HG03280 (cell line): ENCODE data around the gene WNK2.

Experiments
- ATAC-seq: cut with Tn5 transposase; IDR thresholded peaks from one replicate; pipeline ENCODE4 v1.9.1; 2021; ENCODE audit warnings: mild to moderate bottlenecking, moderate library complexity; ENCODE audit not compliant: unreplicated experiment

WNK2 gene

DNA sequence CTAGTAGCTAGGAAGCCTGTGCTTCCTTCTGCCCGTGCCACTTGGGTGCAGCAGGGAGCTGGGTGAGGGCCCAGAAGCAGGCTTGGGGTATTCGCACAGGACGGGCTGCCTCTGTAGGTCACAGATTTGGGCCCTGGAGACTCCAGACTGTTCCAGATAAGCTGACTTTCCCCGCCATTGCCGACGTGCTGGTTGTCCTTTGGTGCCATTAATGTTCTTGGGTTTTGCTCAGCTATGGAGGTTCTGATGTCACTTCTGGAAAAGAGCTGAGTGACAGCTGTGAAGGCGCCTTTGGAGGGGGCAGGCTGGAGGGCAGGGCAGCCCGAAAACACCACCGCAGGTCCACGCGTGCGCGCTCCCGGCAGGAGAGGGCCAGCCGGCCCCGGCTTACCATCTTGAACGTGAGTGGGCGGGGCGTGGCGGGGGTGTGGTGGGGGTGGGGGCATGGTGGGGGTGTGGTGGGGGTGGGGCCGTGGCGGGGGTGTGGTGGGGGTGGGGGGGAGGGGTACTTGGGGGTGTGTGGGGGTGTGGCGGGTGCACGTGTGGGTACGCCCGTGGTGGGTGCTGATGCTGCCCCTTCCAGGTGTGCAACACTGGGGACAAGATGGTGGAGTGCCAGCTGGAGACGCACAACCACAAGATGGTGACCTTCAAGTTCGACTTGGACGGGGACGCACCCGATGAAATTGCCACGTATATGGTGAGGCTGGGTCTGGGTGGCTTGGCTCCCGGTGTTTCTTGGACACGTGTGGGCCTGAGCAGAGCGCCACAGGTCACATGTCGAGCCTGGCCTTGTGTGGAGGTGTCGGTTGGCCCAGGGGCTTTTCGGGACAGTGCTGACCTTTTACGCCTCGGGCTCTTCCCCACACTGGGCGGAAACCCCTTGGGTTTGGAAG is 79.6 kb downstream of the WNK2 start:
- no peak for ATAC-seq

DNA sequence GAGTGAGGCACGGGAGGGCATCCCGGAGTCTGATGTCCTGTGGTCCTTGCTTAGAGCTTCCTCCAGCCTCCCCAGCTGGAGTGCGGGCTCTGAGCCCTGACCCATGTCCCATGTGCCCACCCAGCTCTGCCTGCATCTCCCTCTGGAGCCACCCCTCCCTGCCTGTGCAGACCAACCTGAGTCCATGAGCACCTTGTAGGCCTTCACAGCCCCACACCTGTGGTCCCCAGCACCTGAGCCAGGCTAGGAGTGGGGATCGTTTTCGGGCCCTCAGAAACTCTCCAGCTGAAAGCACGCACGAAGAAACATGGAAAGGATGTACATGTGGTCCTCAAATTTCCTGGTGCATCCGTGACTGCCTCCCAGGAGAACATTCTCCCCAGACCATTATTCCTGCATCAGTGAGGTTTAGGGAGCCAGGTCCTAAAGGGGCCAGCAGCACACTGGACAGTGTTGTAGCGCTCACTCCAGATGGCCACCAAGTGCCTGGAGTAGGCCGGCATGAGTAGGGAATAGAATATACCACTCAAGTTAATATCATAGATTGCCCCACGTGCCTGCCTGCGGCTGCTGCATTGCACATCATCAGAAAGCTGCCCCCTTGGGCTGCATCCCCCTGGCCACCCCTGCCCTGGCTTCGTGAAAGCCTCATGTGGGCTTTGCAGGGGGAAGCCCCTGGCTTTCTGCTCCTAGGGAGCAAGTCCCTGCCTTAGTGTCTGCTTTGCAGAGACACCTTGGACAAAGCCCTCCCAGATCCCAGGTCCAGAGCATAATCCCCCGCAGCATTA is 80.6 kb downstream of the WNK2 start:
- no peak for ATAC-seq

DNA sequence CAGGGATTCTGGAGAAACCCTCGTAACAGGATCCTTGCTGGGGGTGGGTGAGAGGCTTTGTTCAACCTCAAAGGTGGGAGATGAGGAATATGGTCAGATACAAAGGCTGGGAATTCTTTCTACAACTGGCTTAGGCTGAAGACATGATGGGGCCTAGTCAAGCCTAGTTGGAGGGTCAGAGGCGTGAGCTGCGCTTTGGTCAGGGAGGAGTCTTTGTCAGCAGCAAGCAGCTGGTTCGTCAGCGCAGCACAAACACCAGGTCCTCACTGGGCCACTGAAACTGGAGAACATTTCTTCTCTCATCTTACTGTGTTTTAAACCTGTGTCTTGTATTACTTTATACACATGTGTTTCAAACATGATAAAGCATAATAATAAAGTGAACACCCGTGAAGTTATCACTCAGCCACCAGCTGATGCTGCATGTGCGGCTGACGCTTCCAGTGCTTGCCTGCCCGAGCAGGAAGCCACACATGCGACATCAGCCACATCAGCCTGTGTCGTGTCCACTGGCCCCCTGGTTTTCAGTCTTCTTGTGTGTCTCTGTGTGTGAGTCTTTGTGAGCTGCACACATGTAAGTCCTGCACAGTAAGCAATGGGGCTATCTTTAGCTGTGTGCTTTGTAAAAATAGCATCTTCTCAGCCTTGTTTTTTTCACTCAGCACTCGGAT is 81.5 kb downstream of the WNK2 start:
- ATAC-seq = no peak

DNA sequence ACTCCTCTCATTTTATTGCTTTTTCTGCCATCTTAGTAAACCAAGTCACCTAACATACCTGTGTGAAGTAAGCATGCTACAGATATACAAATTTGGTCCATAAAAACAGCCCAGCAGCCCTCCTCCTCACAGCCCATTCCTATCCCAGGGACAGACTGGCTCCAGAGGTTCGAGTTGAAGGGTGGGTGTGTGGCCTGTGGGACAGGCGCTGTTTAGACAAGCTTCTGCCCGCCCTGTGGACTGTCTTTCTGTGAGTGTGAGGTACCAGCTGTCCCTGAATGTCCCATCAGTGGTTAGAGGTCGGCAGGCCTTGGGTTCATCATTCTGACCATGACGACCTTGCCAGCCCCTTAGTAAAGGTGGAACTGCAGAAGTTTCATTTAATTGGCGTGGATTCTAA is 82.0 kb downstream of the WNK2 start:
- no peak for ATAC-seq

DNA sequence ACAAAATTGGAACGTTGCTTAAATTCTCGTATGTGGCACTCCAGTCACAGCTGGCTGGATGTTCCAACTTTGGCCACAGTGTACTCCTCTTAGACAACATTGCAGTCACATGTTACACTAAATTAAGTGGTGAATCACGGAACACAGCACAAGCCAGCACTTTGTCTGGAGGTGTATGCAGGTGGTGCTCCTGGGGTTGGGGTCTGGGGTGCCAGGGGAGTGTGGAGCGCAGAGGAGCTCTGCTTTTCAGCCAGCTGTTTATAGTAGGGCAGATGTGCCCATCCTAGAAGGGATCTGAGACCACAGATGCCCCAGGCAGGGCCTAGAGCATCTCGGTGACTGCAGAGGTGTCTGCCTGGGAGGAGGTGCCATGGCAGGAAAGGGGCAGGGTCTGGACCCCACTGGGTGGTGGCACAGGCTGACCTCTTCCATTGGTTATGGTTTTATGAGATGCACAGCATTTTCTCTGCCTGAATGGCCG is 82.6 kb downstream of the WNK2 start:
- no peak for ATAC-seq

DNA sequence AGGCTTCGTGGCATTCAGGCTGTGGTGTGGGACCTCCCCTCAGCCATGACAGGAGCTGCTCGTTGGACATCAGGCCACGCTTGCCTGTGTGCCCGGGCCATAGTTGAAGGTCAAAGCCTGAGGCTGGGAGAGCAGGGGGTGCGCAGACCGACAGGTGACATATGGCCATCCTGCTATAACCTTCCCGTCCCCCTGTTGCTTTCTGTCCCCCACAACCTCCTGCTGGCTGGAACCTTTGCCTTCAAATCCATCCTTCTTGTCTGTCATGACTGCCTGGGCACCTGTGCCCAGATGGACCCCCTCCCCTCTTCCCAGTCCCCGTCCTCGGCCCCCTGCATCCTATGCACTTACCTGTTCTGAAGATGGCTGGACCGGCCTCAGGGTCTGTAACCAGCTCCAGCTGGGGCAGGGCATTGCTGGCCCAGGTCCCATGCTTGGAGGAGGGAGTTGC is 83.2 kb downstream of the WNK2 start:
- no peak for ATAC-seq

DNA sequence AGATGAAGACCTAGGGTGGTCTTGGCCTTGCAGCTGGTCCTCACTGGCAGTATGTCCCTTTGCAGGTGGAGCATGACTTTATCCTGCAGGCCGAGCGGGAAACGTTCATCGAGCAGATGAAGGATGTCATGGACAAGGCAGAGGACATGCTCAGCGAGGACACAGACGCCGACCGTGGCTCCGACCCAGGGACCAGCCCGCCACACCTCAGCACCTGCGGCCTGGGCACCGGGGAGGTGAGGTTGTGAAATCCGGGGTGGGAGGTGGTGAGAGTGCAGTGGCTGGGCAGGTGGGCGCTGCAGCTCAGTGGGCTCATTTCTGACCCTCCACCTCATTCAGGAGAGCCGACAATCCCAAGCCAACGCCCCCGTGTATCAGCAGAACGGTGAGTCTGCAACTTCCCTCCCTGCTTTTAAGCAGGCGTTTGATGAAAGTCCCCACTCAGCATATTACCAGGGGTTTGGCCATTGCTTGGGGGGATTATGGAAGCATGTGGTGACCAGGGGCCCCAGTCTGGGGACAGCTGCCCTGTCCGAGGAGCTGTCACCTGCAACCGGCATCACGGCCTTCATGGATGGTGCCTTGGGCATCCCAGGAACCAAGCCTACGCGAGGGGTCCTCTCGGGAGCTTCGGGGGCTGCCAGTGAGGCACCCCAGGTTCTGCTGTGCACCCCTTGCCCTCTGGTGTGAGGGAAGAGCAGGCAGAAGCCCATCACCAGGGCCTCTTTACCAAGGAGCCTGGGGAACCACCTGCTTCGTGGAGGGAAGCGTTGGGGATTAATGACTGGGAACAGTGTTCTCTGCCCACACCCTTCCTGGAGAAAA is 84.0 kb downstream of the WNK2 start:
- ATAC-seq = no peak

DNA sequence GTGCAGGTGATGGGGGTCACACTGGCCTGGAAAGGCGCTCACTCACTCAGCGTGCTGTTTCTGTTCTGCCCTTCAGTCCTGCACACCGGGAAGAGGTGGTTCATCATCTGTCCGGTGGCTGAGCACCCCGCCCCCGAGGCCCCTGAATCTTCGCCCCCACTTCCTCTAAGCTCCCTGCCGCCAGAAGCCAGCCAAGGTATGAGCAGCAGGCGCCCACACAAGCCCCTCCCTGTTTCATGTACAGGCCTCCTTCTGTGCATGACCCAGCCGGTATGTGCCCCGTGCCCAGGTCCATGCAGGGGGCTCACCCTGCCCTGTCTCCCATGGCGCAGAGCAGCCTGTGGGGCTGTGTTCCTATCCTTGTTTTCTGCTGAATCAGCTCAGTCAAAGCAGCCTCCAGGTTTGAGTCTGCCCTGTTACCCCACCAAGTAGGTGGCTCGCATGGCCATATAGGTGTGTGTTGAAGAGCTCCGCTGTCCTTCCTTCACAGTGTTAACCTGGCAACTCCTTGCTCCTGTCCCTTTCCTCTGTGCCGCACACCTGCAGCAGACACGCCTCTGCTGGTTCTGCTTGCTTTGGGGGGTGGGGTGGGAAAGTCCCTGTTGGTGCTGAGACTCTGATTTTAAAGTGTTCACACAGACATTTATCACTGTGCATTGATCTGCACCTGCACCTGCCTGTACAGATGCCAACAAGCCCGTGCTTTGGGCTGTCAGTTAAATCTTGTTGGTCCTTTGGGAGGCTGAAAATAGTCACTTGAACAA is 84.8 kb downstream of the WNK2 start:
- no peak for ATAC-seq

DNA sequence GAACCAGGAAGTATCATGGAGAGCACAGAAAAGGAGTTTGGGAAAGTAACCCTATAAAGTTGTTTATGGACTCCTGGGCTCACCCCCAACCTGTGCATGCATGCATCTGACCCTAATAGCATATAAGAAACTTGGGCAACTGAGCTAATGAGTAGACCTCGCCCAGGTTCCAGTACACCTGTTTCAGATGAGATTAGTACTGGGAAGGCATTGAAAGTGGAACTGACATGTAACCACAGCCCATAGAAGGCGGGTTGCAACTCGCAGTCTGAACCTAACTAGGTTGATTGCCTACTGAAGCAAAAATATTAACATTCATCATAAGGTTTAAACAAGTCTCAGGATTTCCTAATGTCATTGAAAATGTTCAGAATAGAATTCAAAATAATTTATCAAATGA is 87.0 kb downstream of the WNK2 start:
- ATAC-seq = no peak

DNA sequence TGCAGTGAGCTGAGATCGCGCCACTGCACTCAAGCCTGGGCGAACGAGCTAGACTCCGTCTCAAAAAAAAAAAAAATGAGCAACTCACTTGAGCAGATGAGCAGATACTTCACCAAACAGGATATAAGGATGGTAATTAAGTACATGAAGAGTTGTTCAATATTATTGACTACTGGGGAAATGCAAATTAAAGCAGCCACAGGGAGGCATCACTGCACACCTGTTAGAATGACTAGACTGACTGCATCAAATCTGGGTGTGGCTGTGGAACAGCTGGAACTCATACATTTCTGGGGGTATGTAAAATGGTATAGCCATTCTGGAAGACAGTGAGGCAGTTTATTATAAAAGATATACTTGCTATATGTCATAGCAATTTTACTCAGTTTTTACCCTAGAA is 93.0 kb downstream of the WNK2 start:
- no peak for ATAC-seq

DNA sequence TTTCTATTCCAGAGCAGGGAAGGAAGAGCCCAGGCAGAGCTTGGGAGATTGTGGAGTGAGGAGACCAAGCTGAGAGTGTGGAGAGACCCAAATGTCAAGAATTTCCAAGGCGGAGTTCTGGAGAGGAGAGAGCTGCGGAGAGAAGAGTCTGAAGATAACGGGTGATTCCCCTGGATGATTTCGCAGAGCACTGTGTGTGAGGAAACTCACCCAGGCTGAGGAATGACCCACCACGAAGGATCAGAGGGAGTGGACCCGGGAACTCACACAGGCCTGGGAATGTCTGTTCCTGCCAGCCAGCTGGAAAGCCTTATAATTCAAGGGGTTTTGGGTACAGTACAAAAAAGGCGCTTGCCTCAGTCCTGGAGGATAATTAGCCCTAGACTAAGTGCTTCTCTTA is 94.2 kb downstream of the WNK2 start:
- ATAC-seq = no peak

DNA sequence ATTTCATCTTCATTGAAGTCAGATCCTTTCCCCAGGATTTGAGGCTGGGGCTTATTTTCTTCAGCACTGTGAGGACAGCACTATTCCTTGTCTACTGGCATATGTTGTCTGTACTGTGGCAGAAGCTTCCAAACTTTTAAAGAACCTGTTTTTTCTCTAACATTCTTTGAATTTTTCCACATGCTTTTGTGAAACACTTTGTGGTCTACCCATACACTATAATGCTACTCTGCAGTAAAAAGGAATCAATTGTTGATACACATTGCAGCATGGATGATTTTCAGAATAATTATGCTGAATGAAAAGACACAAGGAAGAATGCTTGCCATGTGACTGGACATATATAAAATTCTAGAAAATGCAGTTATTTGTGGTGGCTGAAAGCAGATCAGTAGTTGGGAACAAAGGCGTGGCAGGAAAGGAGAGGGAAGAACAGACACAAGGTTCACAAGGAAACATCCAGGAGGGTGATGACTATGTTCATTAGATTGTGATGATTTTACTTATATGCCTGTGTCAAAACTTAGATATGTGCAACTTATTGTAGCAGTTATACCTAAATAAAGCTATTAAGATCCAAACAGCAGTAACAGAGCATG is 96.8 kb downstream of the WNK2 start:
- ATAC-seq = no peak

DNA sequence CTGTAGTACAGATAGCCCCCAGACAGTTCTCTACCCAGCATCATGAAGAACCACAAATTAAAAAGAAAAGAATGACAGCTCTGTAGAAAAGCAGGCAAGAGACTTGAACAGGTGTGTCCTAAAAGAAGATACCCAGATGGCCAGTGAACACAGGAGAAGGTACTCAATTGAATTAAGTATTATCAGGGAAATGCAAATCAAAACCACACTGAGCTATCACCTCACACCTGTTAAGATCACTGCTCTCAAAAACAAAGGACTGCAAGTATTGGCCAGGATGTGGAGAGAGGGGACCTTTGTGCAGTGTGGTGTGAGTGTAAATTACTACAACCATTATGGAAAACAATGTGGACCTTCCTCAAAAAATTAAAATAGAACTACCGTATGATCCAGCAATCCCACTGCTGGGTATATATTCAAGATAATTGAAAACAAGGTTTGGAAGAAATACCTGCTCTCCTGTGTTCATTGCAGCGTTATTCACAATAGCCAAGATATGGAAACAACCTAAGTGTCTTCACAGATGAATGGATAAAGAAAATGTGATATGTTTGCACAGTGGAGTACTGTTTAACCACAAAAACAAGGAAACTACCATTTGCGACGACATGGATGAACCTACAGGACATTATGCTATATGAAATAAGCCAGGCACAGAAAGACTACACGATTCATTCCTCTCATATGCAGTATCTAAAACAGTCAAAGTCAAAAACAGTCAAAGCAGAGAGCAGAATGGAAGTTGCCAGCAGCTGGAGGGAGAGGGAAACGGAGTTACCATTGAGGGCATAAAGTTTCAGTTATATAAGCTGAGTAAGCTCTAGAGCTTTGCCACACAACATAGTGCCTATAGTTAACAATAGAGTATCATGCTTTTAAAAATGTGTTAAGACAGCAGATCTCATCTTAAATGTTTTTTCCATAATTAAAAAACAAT is 102.6 kb downstream of the WNK2 start:
- ATAC-seq = no peak

DNA sequence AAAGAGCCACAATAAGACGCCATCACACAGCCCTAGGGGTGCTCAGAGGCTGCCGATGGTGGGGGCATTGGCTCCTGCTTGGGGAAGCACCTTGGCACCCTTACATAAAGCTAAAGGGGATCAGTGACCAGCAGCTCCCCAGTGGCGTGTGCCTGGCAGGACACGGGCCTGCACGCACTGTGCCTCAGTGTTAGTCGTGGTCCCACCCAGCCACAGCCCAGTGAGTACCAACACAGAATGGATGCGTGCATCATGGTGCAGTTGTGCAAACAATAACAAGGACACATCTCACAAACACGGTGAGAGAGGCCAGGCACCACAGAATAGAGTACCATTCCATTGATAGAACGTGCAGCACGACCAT is 103.2 kb downstream of the WNK2 start:
- ATAC-seq = no peak

DNA sequence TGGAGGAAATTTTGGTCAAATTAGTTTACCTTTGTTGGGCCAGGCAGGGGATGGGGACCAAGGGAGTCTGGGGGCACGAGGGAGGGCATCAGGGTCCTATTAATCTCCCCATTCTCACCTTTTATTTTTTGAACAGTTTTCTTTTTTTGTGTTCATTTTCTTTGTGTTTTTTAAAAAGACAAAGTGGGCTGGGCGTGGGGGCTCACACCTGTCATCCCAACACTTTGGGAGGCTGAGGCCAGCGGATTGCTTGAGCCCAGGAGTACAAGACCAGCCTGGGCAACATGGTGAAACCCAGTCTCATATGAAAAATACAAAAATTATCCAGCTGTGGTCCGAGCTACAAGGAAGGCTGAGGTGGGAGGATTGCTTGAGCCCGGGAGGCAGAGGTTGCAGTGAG is 103.7 kb downstream of the WNK2 start:
- no peak for ATAC-seq

DNA sequence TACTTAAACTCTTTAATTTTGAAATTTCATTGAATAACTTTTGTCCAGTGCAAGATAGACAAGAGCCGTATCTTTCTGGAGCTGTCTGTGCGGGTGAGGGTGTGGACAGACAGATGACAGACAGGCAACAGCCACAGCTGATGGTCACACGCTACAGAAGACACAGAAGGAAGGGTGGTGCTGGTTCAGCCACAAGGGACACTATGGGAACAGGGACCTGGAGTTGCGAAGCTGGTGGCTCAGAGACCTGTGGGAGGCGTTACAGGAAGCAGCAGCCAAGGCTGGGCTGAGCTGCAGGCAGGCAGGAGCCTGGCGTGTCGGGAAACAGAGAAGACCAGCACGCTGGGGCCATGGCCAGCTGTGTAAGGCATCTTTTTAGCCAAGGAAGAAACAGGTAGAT is 104.4 kb downstream of the WNK2 start:
- no peak for ATAC-seq

DNA sequence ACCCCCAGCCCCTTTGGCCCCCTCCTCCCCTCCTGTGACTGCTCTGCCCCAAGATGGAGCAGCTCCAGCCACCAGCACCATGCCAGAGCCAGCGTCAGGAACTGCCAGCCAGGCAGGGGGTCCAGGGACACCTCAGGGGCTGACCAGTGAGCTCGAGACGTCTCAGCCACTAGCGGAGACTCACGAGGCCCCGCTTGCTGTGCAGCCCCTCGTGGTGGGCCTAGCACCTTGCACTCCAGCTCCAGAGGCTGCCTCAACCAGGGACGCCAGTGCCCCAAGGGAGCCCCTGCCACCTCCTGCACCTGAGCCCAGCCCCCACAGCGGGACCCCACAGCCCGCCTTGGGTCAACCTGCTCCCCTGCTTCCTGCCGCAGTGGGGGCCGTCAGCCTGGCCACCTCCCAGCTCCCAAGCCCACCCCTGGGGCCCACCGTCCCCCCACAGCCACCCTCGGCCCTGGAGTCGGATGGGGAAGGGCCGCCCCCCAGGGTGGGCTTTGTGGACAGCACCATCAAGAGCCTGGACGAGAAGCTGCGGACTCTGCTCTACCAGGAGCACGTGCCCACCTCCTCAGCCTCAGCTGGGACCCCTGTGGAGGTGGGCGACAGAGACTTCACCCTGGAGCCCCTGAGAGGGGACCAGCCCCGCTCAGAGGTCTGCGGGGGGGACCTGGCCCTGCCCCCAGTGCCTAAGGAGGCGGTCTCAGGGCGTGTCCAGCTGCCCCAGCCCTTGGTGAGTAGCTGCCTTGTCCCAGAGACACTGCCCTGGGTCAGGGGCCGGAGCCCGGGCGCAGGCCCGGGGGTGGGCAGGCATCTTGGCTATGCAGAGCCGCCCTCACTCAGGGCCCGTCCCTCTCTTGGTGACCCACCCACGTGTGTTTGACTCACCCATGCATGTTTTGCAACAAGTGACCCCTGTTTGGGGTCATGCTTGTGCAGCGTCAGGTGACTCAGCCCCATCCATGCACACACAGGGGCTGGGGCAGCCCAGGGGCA is 105.2 kb downstream of the WNK2 start:
- ATAC-seq = no peak
